ENCODE results near the gene ABCC6. TPM values are rescaled to one million over a fixed set of nuclear protein-coding genes. Genes with fewer than 3 reads are reported as not detected.
"Not testable (repeated sequence)": the region's sequence is repeated elsewhere in the genome, so short reads cannot be mapped to it uniquely, and the experiment has no call there.

ABCC6 gene
- total RNA-seq, 1 donor from 2014 or later: 1.5 TPM

DNA sequence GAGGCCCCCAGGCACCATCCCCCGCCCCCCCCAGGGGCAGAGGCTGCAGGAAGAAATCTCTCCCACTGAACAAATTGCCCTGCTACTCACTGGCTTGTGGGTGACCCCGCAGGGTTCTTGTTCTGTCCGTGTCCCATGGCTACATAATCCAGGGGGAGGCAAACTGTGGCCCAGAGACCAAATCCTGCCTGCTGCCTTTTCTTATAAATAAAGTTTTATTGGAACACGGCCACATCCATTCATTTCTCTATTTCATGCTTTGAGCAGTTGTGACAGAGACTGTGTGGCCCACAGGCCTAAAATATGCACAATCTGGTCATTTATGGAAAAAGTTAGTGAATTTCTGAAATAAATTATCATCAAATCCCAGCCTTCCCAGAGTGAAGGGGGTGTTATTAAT lies 38.2 kb downstream of the ABCC6 start:
- TF ChIP-seq, protein P1, sequence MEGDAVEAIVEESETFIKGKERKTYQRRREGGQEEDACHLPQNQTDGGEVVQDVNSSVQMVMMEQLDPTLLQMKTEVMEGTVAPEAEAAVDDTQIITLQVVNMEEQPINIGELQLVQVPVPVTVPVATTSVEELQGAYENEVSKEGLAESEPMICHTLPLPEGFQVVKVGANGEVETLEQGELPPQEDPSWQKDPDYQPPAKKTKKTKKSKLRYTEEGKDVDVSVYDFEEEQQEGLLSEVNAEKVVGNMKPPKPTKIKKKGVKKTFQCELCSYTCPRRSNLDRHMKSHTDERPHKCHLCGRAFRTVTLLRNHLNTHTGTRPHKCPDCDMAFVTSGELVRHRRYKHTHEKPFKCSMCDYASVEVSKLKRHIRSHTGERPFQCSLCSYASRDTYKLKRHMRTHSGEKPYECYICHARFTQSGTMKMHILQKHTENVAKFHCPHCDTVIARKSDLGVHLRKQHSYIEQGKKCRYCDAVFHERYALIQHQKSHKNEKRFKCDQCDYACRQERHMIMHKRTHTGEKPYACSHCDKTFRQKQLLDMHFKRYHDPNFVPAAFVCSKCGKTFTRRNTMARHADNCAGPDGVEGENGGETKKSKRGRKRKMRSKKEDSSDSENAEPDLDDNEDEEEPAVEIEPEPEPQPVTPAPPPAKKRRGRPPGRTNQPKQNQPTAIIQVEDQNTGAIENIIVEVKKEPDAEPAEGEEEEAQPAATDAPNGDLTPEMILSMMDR (IDR thresholded peaks at IDR 0.05): no peak
- H3K27me3 Mint-ChIP-seq (ENCODE audit: low read depth): peaks cover 3% of the 10 kb centered on the region
- no peaks in the 10 kb centered on the region for H3K36me3 Mint-ChIP-seq (ENCODE audit: low read depth)
- no peaks in the 10 kb centered on the region for H3K4me1 Mint-ChIP-seq (ENCODE audit: low read depth)
- H3K9me3 Mint-ChIP-seq (ENCODE audit: low read depth): no peaks in the 10 kb centered on the region
- H3K27ac Mint-ChIP-seq (ENCODE audit: unreplicated experiment): no peak overlapping the region
- DNase-seq (ENCODE audit: low spot score): no peak
- H3K4me3 Mint-ChIP-seq (ENCODE audit: unreplicated experiment): no peak overlapping the region

DNA sequence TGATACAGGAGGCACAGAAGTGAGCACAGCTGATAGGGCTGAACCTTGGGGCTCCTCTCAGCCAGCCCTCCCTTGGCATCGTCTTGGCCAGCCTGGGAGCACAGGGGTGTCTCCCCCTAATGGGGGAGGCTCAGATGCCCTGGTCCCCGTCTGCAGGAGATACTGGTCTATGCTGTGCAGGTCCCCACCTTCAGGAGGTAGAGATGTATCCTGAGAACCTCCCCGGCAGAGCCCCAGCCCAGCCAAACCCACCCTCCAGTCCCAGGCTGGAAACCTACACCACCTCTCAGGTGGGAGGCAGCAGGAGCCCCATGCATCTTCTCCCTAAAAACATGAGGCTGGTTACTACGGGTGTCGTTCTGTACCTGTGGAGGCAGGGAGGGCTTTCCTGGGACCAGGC lies 38.7 kb downstream of the ABCC6 start:
- no peak overlapping the region for H3K27ac Mint-ChIP-seq (ENCODE audit: unreplicated experiment)
- H3K36me3 Mint-ChIP-seq (ENCODE audit: low read depth): no peaks in the 10 kb centered on the region
- no peaks in the 10 kb centered on the region for H3K9me3 Mint-ChIP-seq (ENCODE audit: low read depth)
- no peak overlapping the region for H3K4me3 Mint-ChIP-seq (ENCODE audit: unreplicated experiment)
- H3K27me3 Mint-ChIP-seq (ENCODE audit: low read depth): peaks cover 3% of the 10 kb centered on the region
- no peaks in the 10 kb centered on the region for H3K4me1 Mint-ChIP-seq (ENCODE audit: low read depth)
- TF ChIP-seq, protein P1 (IDR thresholded peaks at IDR 0.05): no peak
- DNase-seq (ENCODE audit: low spot score): no peak

DNA sequence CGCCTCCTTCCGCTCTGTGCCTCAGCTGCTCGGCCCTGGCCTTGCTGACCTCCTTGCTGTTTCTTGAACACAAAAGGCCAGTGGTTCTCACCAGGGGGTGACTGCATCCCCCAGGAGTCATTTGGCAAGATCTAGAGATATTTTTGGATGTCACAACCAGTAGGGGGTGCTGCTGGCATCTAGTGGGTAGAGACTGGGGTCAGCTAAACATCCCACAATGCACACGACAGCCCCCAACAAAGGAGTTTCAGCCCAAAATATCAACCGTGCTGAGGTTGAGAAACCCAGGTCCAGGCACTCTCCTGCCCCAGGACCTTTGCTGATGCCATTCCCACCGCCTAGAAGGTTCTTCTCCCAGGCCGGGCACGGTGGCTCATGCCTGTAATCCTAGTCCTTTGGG lies 39.7 kb downstream of the ABCC6 start:
- H3K27me3 Mint-ChIP-seq (ENCODE audit: low read depth): peaks cover 3% of the 10 kb centered on the region
- H3K4me1 Mint-ChIP-seq (ENCODE audit: low read depth): no peaks in the 10 kb centered on the region
- TF ChIP-seq, protein P1 (IDR thresholded peaks at IDR 0.05): peak; percentile 57
- no peaks in the 10 kb centered on the region for H3K9me3 Mint-ChIP-seq (ENCODE audit: low read depth)
- H3K4me3 Mint-ChIP-seq (ENCODE audit: unreplicated experiment): no peak overlapping the region
- H3K36me3 Mint-ChIP-seq (ENCODE audit: low read depth): no peaks in the 10 kb centered on the region
- DNase-seq (ENCODE audit: low spot score): no peak
- H3K27ac Mint-ChIP-seq (ENCODE audit: unreplicated experiment): no peak overlapping the region

DNA sequence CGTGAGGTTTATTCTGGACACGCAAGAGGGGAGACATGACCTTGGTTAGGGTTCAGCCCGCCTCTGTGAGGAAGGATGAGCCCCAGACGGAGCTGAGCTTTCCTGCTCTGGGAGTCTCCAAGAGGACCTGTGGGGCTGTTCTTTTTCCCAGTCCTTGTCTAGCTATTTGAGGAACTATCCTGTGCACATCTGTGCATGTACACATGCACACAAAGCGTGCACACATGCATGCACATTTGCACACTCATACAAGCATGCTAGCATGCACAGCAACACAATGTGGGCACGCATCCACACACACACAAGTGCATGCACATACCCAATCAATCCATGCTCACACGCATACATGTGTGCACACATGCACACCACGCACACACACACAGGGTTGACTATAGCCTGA lies 40.4 kb downstream of the ABCC6 start:
- H3K9me3 Mint-ChIP-seq (ENCODE audit: low read depth): no peaks in the 10 kb centered on the region
- no peaks in the 10 kb centered on the region for H3K4me1 Mint-ChIP-seq (ENCODE audit: low read depth)
- H3K36me3 Mint-ChIP-seq (ENCODE audit: low read depth): no peaks in the 10 kb centered on the region
- H3K27me3 Mint-ChIP-seq (ENCODE audit: low read depth): peaks cover 3% of the 10 kb centered on the region
- TF ChIP-seq, protein P1 (IDR thresholded peaks at IDR 0.05): no peak
- no peak overlapping the region for H3K4me3 Mint-ChIP-seq (ENCODE audit: unreplicated experiment)
- DNase-seq (ENCODE audit: low spot score): no peak
- H3K27ac Mint-ChIP-seq (ENCODE audit: unreplicated experiment): no peak overlapping the region

DNA sequence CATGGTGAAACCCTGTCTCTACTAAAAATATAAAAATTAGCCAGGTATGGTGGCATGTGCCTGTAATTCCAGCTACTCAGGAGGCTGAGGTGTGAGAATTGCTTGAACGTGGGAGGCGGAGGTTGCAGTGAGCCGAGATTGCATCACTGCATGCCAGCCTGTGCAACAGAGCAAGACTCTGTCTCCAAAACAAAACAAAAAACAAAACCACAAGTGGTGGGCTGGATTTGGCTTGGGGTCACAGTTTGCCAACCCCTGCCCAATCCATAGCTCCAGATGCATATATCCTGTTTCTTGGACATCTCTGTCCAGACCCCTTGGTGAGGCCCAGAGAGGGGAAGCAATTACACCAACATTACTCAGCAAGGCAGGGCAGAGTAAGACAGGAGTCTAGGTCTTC lies 41.5 kb downstream of the ABCC6 start:
- H3K27me3 Mint-ChIP-seq (ENCODE audit: low read depth); H3K36me3 Mint-ChIP-seq (ENCODE audit: low read depth); H3K9me3 Mint-ChIP-seq (ENCODE audit: low read depth); DNase-seq (ENCODE audit: low spot score); H3K27ac Mint-ChIP-seq (ENCODE audit: unreplicated experiment); H3K4me3 Mint-ChIP-seq (ENCODE audit: unreplicated experiment); H3K4me1 Mint-ChIP-seq (ENCODE audit: low read depth): not testable (repeated sequence)

DNA sequence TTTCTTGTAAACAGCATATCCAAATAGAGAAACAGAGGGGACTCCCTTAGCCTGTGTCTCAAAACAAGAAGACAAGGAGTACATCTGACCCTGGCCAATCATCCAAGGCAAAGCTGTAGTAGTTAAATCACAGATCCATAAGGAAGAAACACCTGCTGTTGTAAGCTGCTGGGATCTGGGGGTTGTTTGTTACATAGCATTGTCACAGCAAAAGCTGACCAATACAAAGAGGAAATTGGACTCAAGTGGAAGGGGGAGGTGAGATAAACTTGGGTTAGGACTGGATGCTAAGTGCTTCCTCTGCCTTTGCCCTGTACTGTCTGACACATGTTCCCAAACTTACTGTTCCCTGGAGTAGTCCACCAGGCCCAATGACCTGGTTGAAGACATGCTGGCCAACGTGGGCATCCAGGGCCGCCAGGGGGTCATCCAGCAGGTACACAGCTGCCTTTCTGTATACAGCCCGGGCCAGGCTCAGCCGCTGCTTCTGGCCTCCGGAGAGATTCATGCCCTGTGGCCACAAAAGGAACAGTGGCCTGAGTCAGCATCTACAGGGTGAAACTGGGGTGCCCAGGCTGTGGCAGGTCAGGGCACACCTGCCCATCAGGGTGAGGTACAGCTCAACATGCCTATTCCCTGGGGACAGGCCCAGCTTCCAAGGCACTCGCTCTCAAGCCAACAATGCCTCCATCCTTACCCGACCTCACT lies 44.7 kb downstream of the ABCC6 start:
- Mint-ChIP-seq H3K4me1 (ENCODE audit: low read depth) (no peaks in the 10 kb centered on the region), H3K27ac (ENCODE audit: unreplicated experiment) (no peak overlapping the region), H3K4me3 (ENCODE audit: unreplicated experiment) (no peak overlapping the region), H3K27me3 (ENCODE audit: low read depth) (peaks cover 2% of the 10 kb centered on the region), H3K36me3 (ENCODE audit: low read depth) (peaks cover 5% of the 10 kb centered on the region), H3K9me3 (ENCODE audit: low read depth) (peaks cover 6% of the 10 kb centered on the region)
- DNase-seq (ENCODE audit: low spot score): no peak
- TF ChIP-seq, protein P1 (IDR thresholded peaks at IDR 0.05): no peak
